Lung (tissue), 12 donors: Measurements from ENCODE around the gene CYTH2. TPM values are rescaled to one million over a fixed set of nuclear protein-coding genes. Genes with fewer than 3 reads are reported as not detected.

Experiments used
- ATAC-seq: fragments of 200-7000 bp; cut with Tn5 transposase; one replicate; pipeline ENCODE4 v1.9.1; 2020; ENCODE audit warnings: moderate number of reproducible peaks; ENCODE audit not compliant: insufficient read depth, low FRiP score
- DNase-seq, 3 donors: peaks; one replicate each; pipeline ENCODE4 v3.0.0-alpha.2; 2013 to 2017
- H3K27ac ChIP-seq, 2 donors: one replicate each; pipeline ENCODE4 v1.5.1; 2013; ENCODE audit warnings: mild to moderate bottlenecking in 2 of 2, moderate library complexity in 2 of 2, control low read depth in 1 of 2, inconsistent platforms in 1 of 2, low read depth in 1 of 2, low read length in 1 of 2
- H3K27me3 ChIP-seq, 3 donors: one replicate each; pipeline ENCODE4 v1.5.1; 2013; ENCODE audit warnings: low read length in 2 of 3; ENCODE audit not compliant: control insufficient read depth in 3 of 3, insufficient read depth in 3 of 3
- H3K36me3 ChIP-seq, 4 donors: one replicate each; pipeline ENCODE4 v1.5.1; 2013; ENCODE audit warnings: low read length in 4 of 4, mild to moderate bottlenecking in 1 of 4, moderate library complexity in 1 of 4; ENCODE audit not compliant: control insufficient read depth in 4 of 4, insufficient read depth in 4 of 4
- H3K4me1 ChIP-seq, 5 donors: one replicate each; pipeline ENCODE4 v1.5.1; 2013; ENCODE audit warnings: low read length in 5 of 5, mild to moderate bottlenecking in 2 of 5, moderate library complexity in 1 of 5; ENCODE audit not compliant: control insufficient read depth in 5 of 5, insufficient read depth in 5 of 5
- H3K4me3 ChIP-seq: one replicate; pipeline ENCODE4 v1.5.1; 2013; ENCODE audit warnings: mild to moderate bottlenecking, control low read depth, moderate library complexity
- H3K9ac ChIP-seq, 2 donors: one replicate each; pipeline ENCODE4 v1.5.1; 2013; ENCODE audit warnings: low read length in 2 of 2, control low read depth in 1 of 2; ENCODE audit not compliant: insufficient read depth in 1 of 2
- H3K9me3 ChIP-seq, 4 donors: one replicate each; pipeline ENCODE4 v1.5.1; 2013; ENCODE audit warnings: low read length in 3 of 4, mild to moderate bottlenecking in 1 of 4, moderate library complexity in 1 of 4; ENCODE audit not compliant: control insufficient read depth in 4 of 4, insufficient read depth in 3 of 4
- WGBS, 2 donors: extraction: QIAGEN DNeasy Blood & Tissue Kit; methylation state at CpG; one replicate each; pipeline ENCODE4 v1.1.7; 2013; 5-methylcytosine and 5-hydroxymethylcytosine counted together
- polyA plus RNA-seq, 2 donors: library from polyadenylated mRNA; stranded (reverse); fragments of 200-250 nt; gene quantifications; one replicate each; pipeline ENCODE4 v1.2.1, GENCODE V29; 2013
- total RNA-seq, 2 donors: library from RNA; depleted of rRNA in 1 of 2; stranded (reverse); fragments of >200 nt in 1 of 2; gene quantifications; one replicate each; pipeline ENCODE4 v1.2.1, GENCODE V29; 2014 to 2021
- TF ChIP-seq, protein P1 (sequence below): IDR thresholded peaks from 2 replicates; pipeline ENCODE4 v1.5.1; 2012; ENCODE audit warnings: mild to moderate bottlenecking; ENCODE audit errors: control extremely low read depth, extremely low read depth
- donor health status: control.
- donor health status: control.
- donor health status: Bipolar disorder and iron deficiency.
- donor health status: healthy.
- donor health status: DM: yes; HTN: yes; CAD: no.

The CYTH2 gene
- total and polyA plus RNA-seq, 4 donors: 44.1 to 72.5 (median 49.2) TPM

DNA sequence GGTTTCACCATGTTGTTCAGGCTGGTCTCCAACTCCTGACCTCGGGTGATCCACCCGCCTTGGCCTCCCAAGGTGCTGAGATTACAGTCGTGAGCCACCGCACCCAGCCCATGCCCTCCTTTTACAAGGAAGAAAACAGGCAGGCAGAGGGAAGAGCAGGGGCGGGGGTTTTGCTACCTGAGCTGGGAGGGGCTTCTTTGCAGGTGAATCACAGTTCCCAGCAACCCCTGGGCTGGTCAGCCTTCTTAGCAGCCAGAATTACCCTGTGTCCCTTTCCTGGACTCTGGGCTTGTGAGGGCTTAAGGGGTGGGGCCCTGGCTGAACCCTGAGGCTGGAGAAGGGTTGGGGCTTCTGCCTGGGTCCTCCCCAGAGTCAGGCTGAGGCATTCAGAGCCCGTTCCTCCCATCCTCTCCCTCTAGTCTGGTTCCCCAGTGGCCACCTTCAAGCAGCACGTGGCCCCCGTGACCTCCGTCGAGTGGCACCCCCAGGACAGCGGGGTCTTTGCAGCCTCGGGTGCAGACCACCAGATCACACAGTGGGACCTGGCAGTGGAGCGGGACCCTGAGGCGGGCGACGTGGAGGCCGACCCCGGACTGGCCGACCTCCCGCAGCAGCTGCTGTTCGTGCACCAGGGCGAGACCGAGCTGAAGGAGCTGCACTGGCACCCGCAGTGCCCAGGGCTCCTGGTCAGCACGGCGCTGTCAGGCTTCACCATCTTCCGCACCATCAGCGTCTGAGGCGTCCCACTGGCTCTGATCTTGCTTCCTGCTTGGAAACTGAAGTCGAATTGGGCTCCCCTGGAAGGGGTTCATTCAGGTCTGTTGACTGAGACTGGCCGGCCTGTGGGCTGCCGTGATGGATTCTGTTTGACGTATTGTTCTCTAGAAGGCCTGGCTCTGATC lies 16.6 kb upstream of the CYTH2 start:
- Histone ChIP-seq H3K4me1 (no peaks in the 10 kb centered on the region), H3K9ac (no peak overlapping the region), H3K9me3 (no peaks in the 10 kb centered on the region), H3K27ac (no peak overlapping the region), H3K4me3 (no peak overlapping the region), H3K27me3 (no peaks in the 10 kb centered on the region), H3K36me3 (peaks cover 19 to 60% (median 31%) of the 10 kb centered on the region in 4 donors)
- TF ChIP-seq, protein P1, sequence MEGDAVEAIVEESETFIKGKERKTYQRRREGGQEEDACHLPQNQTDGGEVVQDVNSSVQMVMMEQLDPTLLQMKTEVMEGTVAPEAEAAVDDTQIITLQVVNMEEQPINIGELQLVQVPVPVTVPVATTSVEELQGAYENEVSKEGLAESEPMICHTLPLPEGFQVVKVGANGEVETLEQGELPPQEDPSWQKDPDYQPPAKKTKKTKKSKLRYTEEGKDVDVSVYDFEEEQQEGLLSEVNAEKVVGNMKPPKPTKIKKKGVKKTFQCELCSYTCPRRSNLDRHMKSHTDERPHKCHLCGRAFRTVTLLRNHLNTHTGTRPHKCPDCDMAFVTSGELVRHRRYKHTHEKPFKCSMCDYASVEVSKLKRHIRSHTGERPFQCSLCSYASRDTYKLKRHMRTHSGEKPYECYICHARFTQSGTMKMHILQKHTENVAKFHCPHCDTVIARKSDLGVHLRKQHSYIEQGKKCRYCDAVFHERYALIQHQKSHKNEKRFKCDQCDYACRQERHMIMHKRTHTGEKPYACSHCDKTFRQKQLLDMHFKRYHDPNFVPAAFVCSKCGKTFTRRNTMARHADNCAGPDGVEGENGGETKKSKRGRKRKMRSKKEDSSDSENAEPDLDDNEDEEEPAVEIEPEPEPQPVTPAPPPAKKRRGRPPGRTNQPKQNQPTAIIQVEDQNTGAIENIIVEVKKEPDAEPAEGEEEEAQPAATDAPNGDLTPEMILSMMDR: no peak
- DNase-seq: no peak
- ATAC-seq: peak; percentile 19
- 93 to 94% methylated on average over 33 of the region's 33 CpGs for WGBS, 2 donors

DNA sequence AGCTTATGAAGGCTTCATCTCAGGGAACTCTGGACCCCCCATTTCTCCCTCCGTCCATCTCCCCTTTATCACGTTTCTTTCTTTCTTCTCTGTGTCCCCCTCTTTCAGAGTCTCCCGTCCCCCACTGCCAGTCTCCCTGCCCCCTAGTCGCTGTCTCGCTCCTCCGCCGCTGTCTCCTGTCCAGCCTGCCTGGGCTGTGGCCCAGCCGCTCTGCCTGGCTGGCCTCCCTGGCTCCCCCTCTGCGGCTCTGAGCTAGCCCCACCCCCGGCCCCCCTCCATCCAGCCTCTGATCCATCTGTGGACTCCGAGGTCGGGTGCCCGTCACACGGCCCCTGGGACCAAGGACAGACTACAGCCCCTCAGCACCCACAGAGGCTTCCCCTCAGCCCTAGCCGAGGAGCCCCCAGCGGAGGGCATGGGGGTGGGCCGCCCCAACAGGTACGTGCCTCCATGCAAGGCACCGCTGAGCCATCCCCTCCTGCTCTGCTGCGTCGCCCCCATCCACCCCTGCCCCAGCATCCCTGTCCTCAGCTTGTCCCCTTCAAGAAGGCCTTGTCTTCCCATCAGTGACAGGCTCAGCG lies 14.9 kb upstream of the CYTH2 start:
- Histone ChIP-seq H3K4me1 (no peaks in the 10 kb centered on the region), H3K36me3 (peaks cover 16 to 59% (median 24%) of the 10 kb centered on the region in 4 donors), H3K9ac (no peak overlapping the region), H3K27ac (no peak overlapping the region), H3K4me3 (no peak overlapping the region), H3K9me3 (no peaks in the 10 kb centered on the region), H3K27me3 (no peaks in the 10 kb centered on the region)
- WGBS, 2 donors: 94 to 97% methylated on average over 22 of the region's 22 CpGs
- DNase-seq (no peak), ATAC-seq (no peak)
- TF ChIP-seq, protein P1: no peak

DNA sequence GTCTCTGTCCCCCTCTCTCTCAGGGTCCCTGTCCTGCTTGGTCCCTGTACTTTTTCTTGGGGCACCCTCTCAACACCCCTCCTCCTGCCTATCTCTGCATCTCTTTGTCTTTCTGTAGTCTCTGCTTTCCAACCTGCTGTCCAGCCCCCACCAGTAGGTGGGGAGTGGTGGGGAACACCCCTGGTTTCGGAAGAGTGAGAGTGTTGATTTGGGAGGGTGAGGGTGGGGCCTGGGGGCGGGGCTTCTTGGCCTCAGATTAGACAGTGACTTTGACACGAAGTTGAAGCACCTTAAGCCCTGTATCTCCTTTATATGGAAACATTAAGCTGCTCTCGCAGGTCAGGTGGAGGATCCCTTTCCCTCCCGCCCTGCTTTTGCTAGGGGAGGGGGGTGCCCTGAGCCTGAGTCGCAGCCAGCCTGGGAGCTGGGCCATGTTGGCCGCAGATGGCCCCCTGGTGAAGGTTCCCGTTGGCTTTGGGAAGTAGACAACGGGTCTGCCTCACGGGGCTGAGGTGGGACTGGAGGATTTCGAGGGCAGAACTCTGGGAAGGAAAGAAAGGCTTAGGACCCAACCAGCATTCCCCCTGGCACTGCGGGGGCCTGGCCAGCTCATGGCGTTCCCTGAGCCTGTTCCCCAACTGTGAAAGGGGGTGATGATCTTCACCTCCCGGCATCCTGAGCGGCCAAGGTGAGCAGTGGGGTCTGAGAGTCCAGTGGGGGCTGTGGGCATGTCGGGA lies 13.8 kb upstream of the CYTH2 start, which contains the start of gene KCNJ14:
KCNJ14 (plus strand) TSS at position 404 of the 737 bp plus-strand sequence. CDS start 6,151 bp downstream, outside the sequence.
- no peak within 1 kb of the TSS for H3K9ac ChIP-seq

More for the DNA sequence above, 13.8 kb upstream of the CYTH2 start, which contains the start of gene KCNJ14:
- TF ChIP-seq, protein P1: no peak
- WGBS, 2 donors: 87 to 91% methylated on average over 16 of the region's 16 CpGs
- no peaks in the 10 kb centered on the region for H3K9me3 ChIP-seq
- H3K36me3 ChIP-seq: peaks cover 13 to 51% (median 21%) of the 10 kb centered on the region in 4 donors
- no peak within 1 kb of the TSS for H3K4me3 ChIP-seq
- H3K4me1 ChIP-seq: no peaks in the 10 kb centered on the region
- no peaks in the 10 kb centered on the region for H3K27me3 ChIP-seq
- no peak within 1 kb of the TSS for H3K27ac ChIP-seq
- DNase-seq (no peak), ATAC-seq (no peak)
